GM12874 (cell line): ENCODE data around the gene SINHCAF.

Experiments used
- TF ChIP-seq, protein P1 (sequence below): IDR thresholded peaks from 2 replicates; pipeline ENCODE4 v1.5.1; 2011; ENCODE audit warnings: low read depth, mild to moderate bottlenecking, control low read depth, low read length, moderate library complexity; ENCODE audit not compliant: insufficient read depth

The SINHCAF gene

DNA sequence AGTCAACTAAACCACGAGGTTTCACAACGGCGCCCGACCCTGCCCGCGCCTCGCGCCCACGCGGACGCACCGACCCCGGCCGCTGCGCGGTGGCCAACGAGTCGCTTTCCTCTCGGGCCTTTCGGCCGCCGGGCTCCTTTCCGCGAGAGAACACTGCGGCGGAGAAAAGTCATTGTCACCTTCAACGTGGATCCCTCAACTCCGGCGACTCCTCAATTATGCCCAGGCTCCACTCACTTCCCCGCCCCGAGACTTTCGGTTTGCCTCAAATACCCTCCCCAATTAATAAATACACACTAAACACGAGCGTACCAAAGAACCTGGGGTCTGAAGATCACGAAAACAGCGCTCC, 450 bp downstream of the SINHCAF start:
- TF ChIP-seq, protein P1, sequence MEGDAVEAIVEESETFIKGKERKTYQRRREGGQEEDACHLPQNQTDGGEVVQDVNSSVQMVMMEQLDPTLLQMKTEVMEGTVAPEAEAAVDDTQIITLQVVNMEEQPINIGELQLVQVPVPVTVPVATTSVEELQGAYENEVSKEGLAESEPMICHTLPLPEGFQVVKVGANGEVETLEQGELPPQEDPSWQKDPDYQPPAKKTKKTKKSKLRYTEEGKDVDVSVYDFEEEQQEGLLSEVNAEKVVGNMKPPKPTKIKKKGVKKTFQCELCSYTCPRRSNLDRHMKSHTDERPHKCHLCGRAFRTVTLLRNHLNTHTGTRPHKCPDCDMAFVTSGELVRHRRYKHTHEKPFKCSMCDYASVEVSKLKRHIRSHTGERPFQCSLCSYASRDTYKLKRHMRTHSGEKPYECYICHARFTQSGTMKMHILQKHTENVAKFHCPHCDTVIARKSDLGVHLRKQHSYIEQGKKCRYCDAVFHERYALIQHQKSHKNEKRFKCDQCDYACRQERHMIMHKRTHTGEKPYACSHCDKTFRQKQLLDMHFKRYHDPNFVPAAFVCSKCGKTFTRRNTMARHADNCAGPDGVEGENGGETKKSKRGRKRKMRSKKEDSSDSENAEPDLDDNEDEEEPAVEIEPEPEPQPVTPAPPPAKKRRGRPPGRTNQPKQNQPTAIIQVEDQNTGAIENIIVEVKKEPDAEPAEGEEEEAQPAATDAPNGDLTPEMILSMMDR = no peak

- TF ChIP-seq, protein P1 = peak; percentile 1; the same call in 1 of the 2 replicates
These were observed 966 bp downstream of the SINHCAF start for GRCh38 chr12:31324845-31325523.

DNA sequence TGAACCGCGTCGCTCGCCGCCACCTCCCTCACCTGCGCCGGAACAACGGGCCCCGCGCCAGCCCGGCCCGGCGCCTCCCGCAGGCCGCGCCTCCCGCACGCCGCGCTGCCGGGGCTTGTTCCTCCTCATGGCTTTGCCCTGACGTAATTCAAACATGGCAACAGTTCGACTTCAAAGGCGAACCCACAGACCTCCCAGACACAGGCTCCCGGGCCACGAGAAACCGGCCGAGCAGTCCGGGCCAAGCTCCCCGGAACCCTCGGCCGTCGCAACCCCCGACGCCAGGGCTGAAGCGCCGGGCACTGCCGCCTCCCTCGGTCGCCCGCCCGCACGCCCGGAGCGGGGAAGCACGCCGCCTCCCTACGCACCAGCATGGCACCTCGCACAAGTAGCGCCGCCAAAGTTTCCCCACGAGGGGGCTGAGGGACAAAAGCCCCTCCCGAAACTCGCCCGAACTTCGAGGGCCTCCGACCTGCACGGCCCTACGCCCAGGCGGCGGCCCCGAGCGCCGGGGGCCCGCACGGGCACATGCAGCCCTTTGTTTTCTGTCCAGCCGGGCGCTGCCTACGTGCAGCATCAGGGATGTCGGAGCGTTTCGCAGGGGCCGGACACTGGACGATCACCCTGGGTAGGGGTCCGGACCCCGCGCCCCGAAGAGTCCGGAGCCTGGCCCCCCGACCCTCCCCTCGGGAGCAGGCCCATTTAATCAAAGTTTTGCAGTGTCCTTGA, 1.7 kb downstream of the SINHCAF start:
- TF ChIP-seq, protein P1 = peak; percentile 30; the same call in 1 of the 2 replicates

- TF ChIP-seq, protein P1 = no peak
These were observed 2.4 kb downstream of the SINHCAF start for GRCh38 chr12:31323391-31324115.

DNA sequence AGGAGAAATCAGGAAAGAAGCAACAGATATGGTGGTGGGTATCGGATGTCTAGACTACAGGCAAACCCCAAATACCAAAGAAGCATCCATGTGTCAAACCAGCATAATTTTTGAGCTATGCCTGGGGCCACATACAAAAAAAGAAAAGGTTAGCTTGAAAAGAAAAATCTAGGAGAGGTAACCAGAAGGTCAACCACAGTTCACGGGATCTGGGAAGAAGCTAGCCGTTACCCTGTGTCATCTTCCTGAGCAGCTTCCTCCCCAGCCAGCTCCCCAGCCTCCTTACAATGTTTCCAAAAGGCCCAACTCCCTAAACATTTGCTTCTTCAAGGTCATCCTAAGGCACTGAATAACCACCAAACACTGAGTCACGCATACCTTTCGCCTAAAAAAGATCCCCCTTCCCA, 3.1 kb downstream of the SINHCAF start:
- TF ChIP-seq, protein P1 = no peak

DNA sequence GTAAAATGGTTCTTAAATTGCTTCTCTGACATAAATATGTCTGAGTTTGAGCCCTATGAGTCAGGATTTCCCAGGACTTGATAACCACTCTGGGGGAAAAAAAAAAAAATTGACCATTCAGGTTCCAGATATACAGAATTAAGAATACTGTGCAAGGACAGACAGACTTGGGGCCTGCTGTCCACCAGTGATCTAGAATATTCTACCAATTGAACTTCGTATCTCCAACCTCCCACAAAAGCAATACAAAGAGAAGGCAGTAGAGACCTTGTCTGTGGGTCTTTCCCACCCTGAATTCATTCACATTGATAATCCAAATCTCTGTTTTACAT, 4.1 kb downstream of the SINHCAF start:
- TF ChIP-seq, protein P1 = no peak

- TF ChIP-seq, protein P1 = no peak
These were observed 4.6 kb downstream of the SINHCAF start for GRCh38 chr12:31321186-31321896.
